ENCODE measurements around the gene FAM114A1. TPM values are rescaled to one million over a fixed set of nuclear protein-coding genes. Genes with fewer than 3 reads are reported as not detected.
A peak's percentile ranks its signal among the peaks of the same experiment; 100 is the strongest.

FAM114A1 gene
- total RNA-seq (under 1 TPM in 3 of 5 experiments, not detected in 2; 0.56 to 0.83 (median 0.64) TPM), polyA plus RNA-seq (not detected), total RNA-seq (not detected)

DNA sequence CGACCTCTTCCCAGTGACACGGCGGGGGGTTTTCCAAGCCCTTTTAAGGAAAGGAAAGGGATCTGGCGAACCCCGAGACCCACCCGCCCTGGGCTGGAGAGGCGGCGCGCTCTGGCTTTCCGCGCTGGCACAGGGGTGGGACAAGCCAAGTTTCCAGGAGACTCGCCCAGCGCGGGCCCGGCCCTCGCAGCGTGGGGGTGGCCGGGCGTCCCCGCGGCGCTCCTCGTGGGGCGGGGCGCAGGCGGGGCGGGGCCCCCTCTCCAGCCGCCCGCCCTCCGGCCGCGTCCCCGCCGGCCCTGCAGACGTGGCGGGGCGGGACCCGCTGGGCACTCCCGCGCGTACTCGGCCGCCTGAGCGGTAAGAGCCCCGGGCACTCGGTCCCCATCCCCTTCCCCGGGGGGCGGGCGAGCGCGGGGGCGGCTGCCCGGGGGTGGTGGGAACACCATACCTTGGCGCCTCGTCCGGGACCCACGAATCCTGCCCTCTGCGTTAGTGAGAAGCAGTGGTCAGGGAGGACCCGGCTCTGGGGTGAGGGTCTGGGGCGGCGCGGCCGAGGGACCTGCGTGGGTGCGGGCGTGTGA, at the start of gene FAM114A1:
TSS of gene FAM114A1 (plus strand) at position 329 of the 581 bp plus-strand sequence. CDS start 10,273 bp downstream, outside the sequence.
- ChIA-PET CTCF (no interaction called here), POLR2A (no interaction called here)
- Histone ChIP-seq H3K27ac (ENCODE audit: low read depth, low read length) (no peak within 1 kb of the TSS), H3K4me1 (ENCODE audit: control insufficient read depth in 2 of 2, insufficient read depth in 2 of 2, low read length in 2 of 2) (no peaks in the 10 kb centered on the region), H3K36me3 (ENCODE audit: control insufficient read depth in 2 of 3, insufficient read depth in 3 of 3, low read length in 3 of 3) (no peaks in the 10 kb centered on the region), H3K9me3 (ENCODE audit: control insufficient read depth in 2 of 3, low read length in 3 of 3) (no peaks in the 10 kb centered on the region), H3K27me3 (ENCODE audit: control insufficient read depth in 2 of 2, insufficient read depth in 2 of 2, low read length in 2 of 2) (no peaks in the 10 kb centered on the region), H3K4me3 (ENCODE audit: low read length) (peak within 1 kb of the TSS; percentile 14)
- Mint-ChIP-seq H3K4me3 (peak within 1 kb of the TSS; percentile 68 to 88 (median 81)), H3K27me3 (peaks cover 0 to 25% (median 17%) of the 10 kb centered on the region in 5 donors), H3K36me3 (peaks cover 0 to 2% (median 0%) of the 10 kb centered on the region in 5 donors), H3K9me3 (peaks cover 0 to 5% (median 0%) of the 10 kb centered on the region in 11 donors), H3K27ac (peak within 1 kb of the TSS in 4 of 9 donors; percentile 8 to 67 (median 30)), H3K4me1 (peaks cover 11 to 24% (median 21%) of the 10 kb centered on the region in 7 donors)
- DNase-seq (peak in 3 of 9 donors; percentile 10 to 61 (median 31)), ATAC-seq (peak; percentile 91)
- intact Hi-C loops (cut with micrococcal nuclease): no loop called here

DNA sequence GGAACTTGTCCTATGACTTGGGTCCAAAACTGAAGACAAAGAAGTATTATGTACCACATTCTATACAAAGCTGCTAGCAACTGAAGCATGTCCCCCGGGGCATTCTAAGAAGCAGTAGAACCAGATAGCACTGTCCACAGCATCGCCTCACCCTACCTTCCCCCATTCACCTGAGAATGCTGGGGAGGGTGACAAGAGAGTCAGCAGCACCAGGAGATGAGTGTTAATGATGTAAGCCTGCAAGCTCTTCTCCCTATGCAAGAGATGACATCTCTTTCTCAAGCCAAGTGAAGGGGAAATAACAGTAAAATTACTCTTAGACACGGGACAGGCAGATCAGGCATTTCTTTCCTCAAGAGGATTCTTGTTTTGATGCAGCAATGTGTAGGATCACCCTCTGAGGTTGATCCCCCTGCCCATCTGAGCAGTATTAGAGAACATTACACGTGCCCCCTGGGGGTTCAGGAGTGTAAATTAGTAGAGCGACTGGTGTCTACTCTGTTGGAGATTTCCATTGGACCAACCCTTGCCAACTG, 49.1 kb upstream of the FAM114A1 start:
- no peak overlapping the region for H3K4me3 ChIP-seq (ENCODE audit: low read length)
- no peak for DNase-seq
- H3K9me3 ChIP-seq (ENCODE audit: control insufficient read depth in 2 of 3, low read length in 3 of 3): no peaks in the 10 kb centered on the region
- H3K4me1 ChIP-seq (ENCODE audit: control insufficient read depth in 2 of 2, insufficient read depth in 2 of 2, low read length in 2 of 2): no peaks in the 10 kb centered on the region
- H3K27ac ChIP-seq (ENCODE audit: low read depth, low read length): no peak overlapping the region
- peak overlapping the region in 1 of 9 donors; percentile 34 for H3K27ac Mint-ChIP-seq
- H3K27me3 Mint-ChIP-seq: peaks cover 0 to 5% (median 0%) of the 10 kb centered on the region in 5 donors
- H3K27me3 ChIP-seq (ENCODE audit: control insufficient read depth in 2 of 2, insufficient read depth in 2 of 2, low read length in 2 of 2): no peaks in the 10 kb centered on the region
- H3K36me3 Mint-ChIP-seq: peaks cover 7 to 38% (median 10%) of the 10 kb centered on the region in 5 donors
- ChIA-PET POLR2A (no interaction called here), CTCF (no interaction called here)
- ATAC-seq: no peak
- H3K36me3 ChIP-seq (ENCODE audit: control insufficient read depth in 2 of 3, insufficient read depth in 3 of 3, low read length in 3 of 3): no peaks in the 10 kb centered on the region
- H3K9me3 Mint-ChIP-seq: peaks cover 9 to 37% (median 20%) of the 10 kb centered on the region in 11 donors
- H3K4me3 Mint-ChIP-seq: no peak overlapping the region
- intact Hi-C loops (cut with micrococcal nuclease): no loop called here
- H3K4me1 Mint-ChIP-seq: peaks cover 0 to 28% (median 14%) of the 10 kb centered on the region in 7 donors

DNA sequence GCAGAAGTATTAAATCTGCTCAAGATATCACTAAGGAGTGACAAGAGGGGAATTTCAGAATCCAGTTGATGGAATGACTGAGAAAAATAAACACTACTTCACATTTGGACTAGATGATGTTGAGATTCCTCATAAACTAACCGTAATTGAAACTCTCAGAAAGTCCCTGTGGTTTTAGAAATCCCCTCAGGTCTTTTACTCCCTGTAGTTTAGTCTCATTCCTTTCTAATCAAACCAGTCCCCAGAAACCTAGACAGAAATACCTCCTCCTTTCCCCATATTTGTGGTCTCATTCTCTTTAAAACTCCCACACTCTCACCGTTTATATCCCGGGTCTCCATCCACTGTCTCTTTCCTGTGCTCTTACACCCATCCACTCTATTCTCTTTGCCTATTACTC, 48.0 kb upstream of the FAM114A1 start:
- Mint-ChIP-seq H3K4me1 (peaks cover 0 to 24% (median 10%) of the 10 kb centered on the region in 7 donors), H3K27me3 (peaks cover 0 to 5% (median 0%) of the 10 kb centered on the region in 5 donors), H3K9me3 (peaks cover 4 to 32% (median 16%) of the 10 kb centered on the region in 11 donors), H3K36me3 (peaks cover 6 to 34% (median 7%) of the 10 kb centered on the region in 5 donors), H3K27ac (peak overlapping the region in 3 of 9 donors; percentile 3 to 56 (median 37)), H3K4me3 (peak overlapping the region in 1 of 10 donors; percentile 13)
- Histone ChIP-seq H3K27ac (ENCODE audit: low read depth, low read length) (no peak overlapping the region), H3K9me3 (ENCODE audit: control insufficient read depth in 2 of 3, low read length in 3 of 3) (no peaks in the 10 kb centered on the region), H3K36me3 (ENCODE audit: control insufficient read depth in 2 of 3, insufficient read depth in 3 of 3, low read length in 3 of 3) (no peaks in the 10 kb centered on the region), H3K4me3 (ENCODE audit: low read length) (no peak overlapping the region), H3K27me3 (ENCODE audit: control insufficient read depth in 2 of 2, insufficient read depth in 2 of 2, low read length in 2 of 2) (no peaks in the 10 kb centered on the region), H3K4me1 (ENCODE audit: control insufficient read depth in 2 of 2, insufficient read depth in 2 of 2, low read length in 2 of 2) (no peaks in the 10 kb centered on the region)
- POLR2A ChIA-PET: no interaction called here
- no peak for DNase-seq
- peak; percentile 38 for ATAC-seq
- intact Hi-C loops (cut with micrococcal nuclease): no loop called here
- CTCF ChIA-PET: interaction anchor here (0.8 kb wide), 1 partner anchor 16 kb away, joined by 3 read pairs; no protein-coding TSS in a partner anchor

DNA sequence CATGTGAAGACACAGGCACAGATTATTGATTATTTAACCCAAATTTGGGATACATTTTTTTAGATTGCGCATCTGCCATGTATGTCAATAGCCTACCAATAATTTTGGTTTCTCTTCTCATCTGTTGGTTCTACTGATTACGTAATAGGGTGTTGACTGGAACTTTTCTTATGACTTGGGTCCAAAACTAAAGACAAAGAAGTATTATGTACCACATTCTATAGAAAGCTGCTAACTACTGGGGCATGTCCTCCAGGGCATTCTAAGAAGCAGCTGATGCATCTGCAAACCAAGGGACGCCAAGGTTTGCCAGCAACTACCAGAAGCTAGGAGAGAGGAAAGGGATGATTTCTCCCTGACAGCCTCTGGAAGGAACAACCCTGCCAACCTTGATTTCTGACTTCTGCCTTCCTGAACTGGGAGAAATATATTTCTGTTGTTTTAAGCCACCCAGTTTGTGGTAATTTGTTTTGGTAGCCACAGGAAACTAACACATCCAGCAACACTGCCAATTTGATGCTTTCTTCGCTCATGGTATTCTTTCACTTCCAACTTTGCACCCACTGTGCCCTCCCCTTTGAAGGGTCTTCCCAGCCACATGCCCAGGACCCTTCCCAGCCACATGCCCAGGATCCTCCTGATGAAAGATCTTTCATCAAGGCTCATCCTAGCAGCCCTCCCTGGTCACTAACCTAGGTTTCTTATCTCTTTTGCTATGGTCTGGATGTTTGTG, 47.1 kb upstream of the FAM114A1 start:
- CTCF ChIA-PET: no interaction called here
- Histone ChIP-seq H3K4me1 (ENCODE audit: control insufficient read depth in 2 of 2, insufficient read depth in 2 of 2, low read length in 2 of 2) (no peaks in the 10 kb centered on the region), H3K9me3 (ENCODE audit: control insufficient read depth in 2 of 3, low read length in 3 of 3) (no peaks in the 10 kb centered on the region), H3K27ac (ENCODE audit: low read depth, low read length) (no peak overlapping the region), H3K27me3 (ENCODE audit: control insufficient read depth in 2 of 2, insufficient read depth in 2 of 2, low read length in 2 of 2) (no peaks in the 10 kb centered on the region), H3K36me3 (ENCODE audit: control insufficient read depth in 2 of 3, insufficient read depth in 3 of 3, low read length in 3 of 3) (no peaks in the 10 kb centered on the region), H3K4me3 (ENCODE audit: low read length) (no peak overlapping the region)
- ATAC-seq (no peak), DNase-seq (no peak)
- Mint-ChIP-seq H3K4me3 (peak overlapping the region in 2 of 10 donors; percentile 13 to 31), H3K4me1 (peaks cover 0 to 24% (median 10%) of the 10 kb centered on the region in 7 donors), H3K9me3 (peaks cover 3 to 24% (median 15%) of the 10 kb centered on the region in 11 donors), H3K27me3 (peaks cover 0 to 5% (median 0%) of the 10 kb centered on the region in 5 donors), H3K27ac (no peak overlapping the region), H3K36me3 (peaks cover 4 to 31% (median 8%) of the 10 kb centered on the region in 5 donors)
- POLR2A ChIA-PET: no interaction called here
- intact Hi-C loops (cut with micrococcal nuclease): loop anchor here in 1 of 2 donors (2.0 kb wide), 1 partner anchor 16 kb away; the partner anchor contains the start of gene TLR1

DNA sequence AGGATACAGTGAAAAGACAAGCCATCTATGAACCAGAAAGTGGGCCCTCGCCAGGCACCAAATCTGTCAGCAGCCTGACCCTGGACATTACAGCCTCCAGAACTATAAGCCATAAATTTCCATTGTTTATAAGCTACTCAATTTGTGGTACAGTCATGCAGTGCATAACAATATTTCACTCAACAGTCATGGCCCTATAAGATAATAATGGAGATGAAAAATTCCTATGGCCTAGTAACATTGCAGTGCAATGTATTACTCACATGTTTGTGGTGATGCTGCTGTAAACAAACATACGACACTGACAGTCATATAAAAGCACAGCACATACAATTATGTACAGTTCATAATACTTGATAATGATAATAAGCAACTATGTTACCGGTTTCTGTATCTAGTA, 45.9 kb upstream of the FAM114A1 start:
- peaks cover 5 to 26% (median 10%) of the 10 kb centered on the region in 11 donors for H3K9me3 Mint-ChIP-seq
- CTCF ChIA-PET: interaction anchor here (0.6 kb wide), 1 partner anchor 176 kb away, joined by 4 read pairs; no protein-coding TSS in a partner anchor
- no peak overlapping the region for H3K27ac Mint-ChIP-seq
- Histone ChIP-seq H3K36me3 (ENCODE audit: control insufficient read depth in 2 of 3, insufficient read depth in 3 of 3, low read length in 3 of 3) (no peaks in the 10 kb centered on the region), H3K4me3 (ENCODE audit: low read length) (no peak overlapping the region), H3K27ac (ENCODE audit: low read depth, low read length) (no peak overlapping the region), H3K27me3 (ENCODE audit: control insufficient read depth in 2 of 2, insufficient read depth in 2 of 2, low read length in 2 of 2) (no peaks in the 10 kb centered on the region), H3K9me3 (ENCODE audit: control insufficient read depth in 2 of 3, low read length in 3 of 3) (no peaks in the 10 kb centered on the region), H3K4me1 (ENCODE audit: control insufficient read depth in 2 of 2, insufficient read depth in 2 of 2, low read length in 2 of 2) (no peaks in the 10 kb centered on the region)
- H3K27me3 Mint-ChIP-seq: peaks cover 0 to 3% (median 0%) of the 10 kb centered on the region in 5 donors
- peaks cover 7 to 36% (median 11%) of the 10 kb centered on the region in 5 donors for H3K36me3 Mint-ChIP-seq
- no peak overlapping the region for H3K4me3 Mint-ChIP-seq
- POLR2A ChIA-PET: no interaction called here
- intact Hi-C loops (cut with micrococcal nuclease): loop anchor here in 1 of 2 donors (2.0 kb wide), 1 partner anchor 17 kb away; the partner anchor contains the start of gene TLR1
- DNase-seq: no peak
- peaks cover 0 to 24% (median 10%) of the 10 kb centered on the region in 7 donors for H3K4me1 Mint-ChIP-seq
- no peak for ATAC-seq

DNA sequence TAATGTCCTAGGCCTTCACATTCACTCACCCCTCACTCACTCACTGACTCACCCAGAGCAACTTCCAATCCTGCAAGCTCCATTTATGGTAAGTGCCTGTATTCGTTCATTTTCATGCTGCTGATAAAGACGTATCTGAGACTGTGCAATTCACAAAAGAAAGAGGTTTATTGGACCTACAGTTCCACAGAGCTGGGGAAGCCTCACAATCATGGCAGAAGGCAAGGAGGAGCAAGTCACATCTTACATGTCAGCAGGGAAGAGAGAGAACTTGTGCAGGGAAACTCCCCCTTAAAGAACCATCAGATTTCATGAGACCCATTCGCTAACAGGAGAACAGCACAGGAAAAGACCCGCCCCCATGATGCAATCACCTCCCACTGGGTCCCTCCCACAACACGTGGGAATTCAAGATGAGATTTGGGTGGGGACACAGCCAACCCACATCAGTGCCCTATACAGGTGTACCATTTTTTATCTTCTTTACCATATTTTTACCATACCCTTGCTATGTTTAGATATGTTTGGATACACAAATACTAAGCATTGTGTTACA, 44.8 kb upstream of the FAM114A1 start:
- H3K9me3 ChIP-seq (ENCODE audit: control insufficient read depth in 2 of 3, low read length in 3 of 3): no peaks in the 10 kb centered on the region
- H3K27me3 ChIP-seq (ENCODE audit: control insufficient read depth in 2 of 2, insufficient read depth in 2 of 2, low read length in 2 of 2): no peaks in the 10 kb centered on the region
- intact Hi-C loops (cut with micrococcal nuclease): no loop called here
- no peak for DNase-seq
- ChIA-PET POLR2A (no interaction called here), CTCF (interaction anchor here (1.1 kb wide), 1 partner anchor 17 kb away, joined by 4 read pairs; no protein-coding TSS in a partner anchor)
- H3K4me1 Mint-ChIP-seq: peaks cover 0 to 24% (median 10%) of the 10 kb centered on the region in 7 donors
- H3K4me3 Mint-ChIP-seq: no peak overlapping the region
- no peak for ATAC-seq
- no peaks in the 10 kb centered on the region for H3K4me1 ChIP-seq (ENCODE audit: control insufficient read depth in 2 of 2, insufficient read depth in 2 of 2, low read length in 2 of 2)
- H3K27me3 Mint-ChIP-seq: peaks cover 0 to 3% (median 0%) of the 10 kb centered on the region in 5 donors
- peaks cover 5 to 28% (median 10%) of the 10 kb centered on the region in 11 donors for H3K9me3 Mint-ChIP-seq
- no peak overlapping the region for H3K27ac Mint-ChIP-seq
- H3K36me3 Mint-ChIP-seq: peaks cover 7 to 42% (median 11%) of the 10 kb centered on the region in 5 donors
- H3K27ac ChIP-seq (ENCODE audit: low read depth, low read length): no peak overlapping the region
- H3K36me3 ChIP-seq (ENCODE audit: control insufficient read depth in 2 of 3, insufficient read depth in 3 of 3, low read length in 3 of 3): no peaks in the 10 kb centered on the region
- no peak overlapping the region for H3K4me3 ChIP-seq (ENCODE audit: low read length)

Measured in naive thymus-derived CD4-positive, alpha-beta T cell (primary cell).